Suprapubic skin (tissue), 4 donors: ENCODE data around the gene MARS1. TPM values are rescaled to one million over a fixed set of nuclear protein-coding genes. Genes with fewer than 3 reads are reported as not detected.

ENCODE experiments used
- DNase-seq, 2 donors: peaks; one replicate each; pipeline ENCODE4 v3.0.0-alpha.2; 2019; ENCODE audit warnings: low spot score in 2 of 2
- H3K27ac ChIP-seq: fragments of 200-600 bp; sonication (generic); one replicate; pipeline ENCODE4 v1.5.1; 2019
- H3K27me3 ChIP-seq: fragments of 200-600 bp; sonication (generic); one replicate; pipeline ENCODE4 v1.5.1; 2019
- H3K36me3 ChIP-seq: fragments of 200-600 bp; sonication (generic); one replicate; pipeline ENCODE4 v1.5.1; 2019
- H3K4me1 ChIP-seq: fragments of 200-600 bp; sonication (generic); one replicate; pipeline ENCODE4 v1.5.1; 2019
- H3K4me3 ChIP-seq: fragments of 200-600 bp; sonication (generic); one replicate; pipeline ENCODE4 v1.5.1; 2019; ENCODE audit warnings: mild to moderate bottlenecking
- H3K9me3 ChIP-seq: fragments of 200-600 bp; sonication (generic); one replicate; pipeline ENCODE4 v1.5.1; 2019
- EP300 ChIP-seq: sonication (generic); formaldehyde crosslinking; IDR thresholded peaks from one replicate; pipeline ENCODE4 v1.6.1; 2017; ENCODE audit warnings: antibody characterized with exemption
- POLR2A ChIP-seq, 2 donors: fragments of 450-650 bp; IDR thresholded peaks; one replicate each; pipeline ENCODE4 v1.6.1; 2017; ENCODE audit warnings: antibody characterized with exemption in 2 of 2, mild to moderate bottlenecking in 2 of 2, moderate library complexity in 2 of 2
- POLR2AphosphoS5 ChIP-seq, 3 donors: sonication (generic); formaldehyde crosslinking; IDR thresholded peaks; one replicate each; pipeline ENCODE4 v1.6.1; 2017; ENCODE audit warnings: antibody characterized with exemption in 3 of 3
- WGBS: methylation state at CpG from one replicate; pipeline ENCODE4 v1.1.5; 2018; 5-methylcytosine and 5-hydroxymethylcytosine counted together
- total RNA-seq, 4 donors: library from RNA; depleted of rRNA; stranded (reverse); fragments of >200 nt; gene quantifications; one replicate each; pipeline ENCODE4 v1.1.0, GENCODE V29; 2016
- TF ChIP-seq, protein P1 (sequence below), 2 donors: fragments of 200-600 bp in 1 of 2; fragments of 450-650 bp in 1 of 2; sonication (generic) in 1 of 2; IDR thresholded peaks; one replicate each; pipeline ENCODE4 v1.5.1; 2016 to 2019; ENCODE audit warnings: antibody characterized with exemption in 2 of 2, mild to moderate bottlenecking in 1 of 2, moderate library complexity in 1 of 2

The MARS1 gene
- total RNA-seq, 4 donors from 2014 or later, result 55.7 to 203 (median 79.7) TPM

GRCh38 chr12:57518176-57518919 lies 30.5 kb downstream of the MARS1 start:
- no peak for DNase-seq
- peaks cover 50% of the 10 kb centered on the region for H3K4me1 ChIP-seq

DNA sequence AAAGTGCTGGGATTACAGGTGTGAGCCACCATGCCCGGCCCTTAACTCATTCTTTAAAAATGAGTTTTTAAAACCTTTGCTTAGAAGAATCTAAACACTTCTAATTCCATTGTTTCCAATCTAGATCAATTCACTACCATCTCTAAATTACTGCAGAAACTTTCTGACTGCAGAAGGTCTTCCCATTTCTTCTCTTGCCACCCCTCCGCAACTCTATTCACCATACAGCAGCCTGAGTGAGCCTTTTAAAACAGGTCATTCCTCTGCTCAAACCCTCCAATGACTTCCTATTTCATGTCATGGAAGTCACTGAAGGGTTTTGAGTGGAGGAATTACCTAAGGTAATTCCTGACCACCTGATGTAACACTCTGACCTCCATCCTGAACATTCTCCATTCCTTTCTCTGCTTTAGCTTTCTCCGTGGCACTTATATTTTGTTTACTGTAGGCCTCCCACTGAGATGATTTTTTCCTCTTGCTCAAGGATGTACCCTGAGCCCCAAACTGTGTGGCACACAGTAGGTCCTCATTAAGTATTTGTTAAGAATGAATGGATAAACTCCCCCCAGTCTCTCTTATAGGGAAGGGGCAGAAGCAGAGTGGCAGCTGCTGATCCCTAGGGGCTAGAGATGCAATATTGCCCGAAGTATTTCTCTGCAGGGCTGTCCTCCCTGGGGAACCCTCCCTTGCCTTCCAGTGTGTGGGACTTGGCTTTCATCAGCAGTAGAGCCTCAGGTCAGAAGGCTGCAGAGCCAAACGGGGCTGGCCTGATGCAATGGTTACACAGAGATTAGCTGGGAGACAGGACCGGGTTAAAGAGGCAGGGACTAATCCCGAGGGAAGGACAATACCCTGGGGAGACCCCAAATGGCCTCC lies 31.3 kb downstream of the MARS1 start:
- Histone ChIP-seq H3K9me3 (no peaks in the 10 kb centered on the region), H3K27me3 (no peaks in the 10 kb centered on the region), H3K36me3 (peaks cover 33% of the 10 kb centered on the region), H3K27ac (peak overlapping the region; percentile 96), H3K4me1 (peaks cover 58% of the 10 kb centered on the region), H3K4me3 (peak overlapping the region; percentile 77)
- 26% methylated on average over 7 of the region's 7 CpGs for whole genome bisulfite sequencing
- TF ChIP-seq, protein P1, sequence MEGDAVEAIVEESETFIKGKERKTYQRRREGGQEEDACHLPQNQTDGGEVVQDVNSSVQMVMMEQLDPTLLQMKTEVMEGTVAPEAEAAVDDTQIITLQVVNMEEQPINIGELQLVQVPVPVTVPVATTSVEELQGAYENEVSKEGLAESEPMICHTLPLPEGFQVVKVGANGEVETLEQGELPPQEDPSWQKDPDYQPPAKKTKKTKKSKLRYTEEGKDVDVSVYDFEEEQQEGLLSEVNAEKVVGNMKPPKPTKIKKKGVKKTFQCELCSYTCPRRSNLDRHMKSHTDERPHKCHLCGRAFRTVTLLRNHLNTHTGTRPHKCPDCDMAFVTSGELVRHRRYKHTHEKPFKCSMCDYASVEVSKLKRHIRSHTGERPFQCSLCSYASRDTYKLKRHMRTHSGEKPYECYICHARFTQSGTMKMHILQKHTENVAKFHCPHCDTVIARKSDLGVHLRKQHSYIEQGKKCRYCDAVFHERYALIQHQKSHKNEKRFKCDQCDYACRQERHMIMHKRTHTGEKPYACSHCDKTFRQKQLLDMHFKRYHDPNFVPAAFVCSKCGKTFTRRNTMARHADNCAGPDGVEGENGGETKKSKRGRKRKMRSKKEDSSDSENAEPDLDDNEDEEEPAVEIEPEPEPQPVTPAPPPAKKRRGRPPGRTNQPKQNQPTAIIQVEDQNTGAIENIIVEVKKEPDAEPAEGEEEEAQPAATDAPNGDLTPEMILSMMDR (IDR thresholded peaks at IDR 0.05), result no peak
- TF ChIP-seq POLR2A (IDR thresholded peaks at IDR 0.05), result no peak
- TF ChIP-seq EP300, result no peak
- no peak for TF ChIP-seq POLR2AphosphoS5 (IDR thresholded peaks at IDR 0.05)
- DNase-seq, result peak in 1 of 2 donors; percentile 77

More at GRCh38 chr12:57518176-57518919, 30.5 kb downstream of the MARS1 start:
- Histone ChIP-seq H3K9me3 (no peaks in the 10 kb centered on the region), H3K4me3 (peak overlapping the region; percentile 77), H3K27me3 (no peaks in the 10 kb centered on the region), H3K27ac (peak overlapping the region; percentile 96), H3K36me3 (peaks cover 41% of the 10 kb centered on the region)
- no peak for TF ChIP-seq POLR2A (IDR thresholded peaks at IDR 0.05)
- no peak for TF ChIP-seq EP300
- no peak for TF ChIP-seq POLR2AphosphoS5 (IDR thresholded peaks at IDR 0.05)
- TF ChIP-seq, protein P1 (IDR thresholded peaks at IDR 0.05), result no peak
- WGBS, result 53% methylated on average over 8 of the region's 8 CpGs

DNA sequence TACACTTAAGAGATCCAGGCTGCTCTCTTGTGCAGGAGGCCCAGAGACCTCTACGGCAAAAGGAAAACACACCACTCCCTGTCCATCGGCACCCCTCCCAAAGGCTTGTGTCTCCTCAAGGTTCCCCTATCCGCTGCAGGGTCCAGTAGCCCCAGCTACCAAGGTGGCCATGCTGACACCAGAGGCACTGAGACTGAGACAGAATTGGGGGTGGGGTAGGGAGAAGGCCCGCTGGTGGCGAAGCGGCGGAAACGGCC lies 31.9 kb downstream of the MARS1 start:
- peak overlapping the region; percentile 77 for H3K4me3 ChIP-seq
- H3K27ac ChIP-seq, result peak overlapping the region; percentile 96
- H3K4me1 ChIP-seq, result peaks cover 63% of the 10 kb centered on the region
- H3K27me3 ChIP-seq, result no peaks in the 10 kb centered on the region
- peaks cover 27% of the 10 kb centered on the region for H3K36me3 ChIP-seq
- 0% methylated on average over 5 of the region's 8 CpGs for WGBS
- H3K9me3 ChIP-seq, result no peaks in the 10 kb centered on the region
- TF ChIP-seq EP300 (no peak), POLR2A (IDR thresholded peaks at IDR 0.05) (no peak), POLR2AphosphoS5 (IDR thresholded peaks at IDR 0.05) (no peak)
- TF ChIP-seq, protein P1 (IDR thresholded peaks at IDR 0.05), result no peak
- peak; percentile 82 to 85 for DNase-seq

- peaks cover 68% of the 10 kb centered on the region for H3K4me1 ChIP-seq
- no peaks in the 10 kb centered on the region for H3K9me3 ChIP-seq
- H3K36me3 ChIP-seq, result peaks cover 24% of the 10 kb centered on the region
- H3K4me3 ChIP-seq, result peak within 1 kb of the TSS; percentile 77
- WGBS, result 0% methylated on average over 20 of the region's 52 CpGs
- peak; percentile 100 for DNase-seq
- TF ChIP-seq POLR2AphosphoS5 (IDR thresholded peaks at IDR 0.05) (peak; percentile 96 to 99 (median 99)), POLR2A (IDR thresholded peaks at IDR 0.05) (peak; percentile 98 to 100), EP300 (peak; percentile 41)
- TF ChIP-seq, protein P1 (IDR thresholded peaks at IDR 0.05), result no peak
- no peaks in the 10 kb centered on the region for H3K27me3 ChIP-seq
- peak within 1 kb of the TSS; percentile 96 for H3K27ac ChIP-seq
Measured at GRCh38 chr12:57520053-57520818, 32.4 kb downstream of the MARS1 start, which contains the start of gene DDIT3. Gene DDIT3 (minus strand): TSS chr12:57520514. CDS start chr12:57517406, 3,108 bp downstream.
